Transverse colon (tissue), 4 donors: ENCODE results near the gene GTF3C4. TPM values are rescaled to one million over a fixed set of nuclear protein-coding genes. Genes with fewer than 3 reads are reported as not detected.

Experiments
- DNase-seq: peaks from one replicate; pipeline ENCODE4 v3.0.0-alpha.2; 2019
- H3K27ac ChIP-seq, 4 donors: fragments of 200-600 bp; sonication (generic); 2 replicates each; pipeline ENCODE4 v1.5.1; 2016 to 2018; ENCODE audit warnings: inconsistent platforms in 4 of 4
- H3K27me3 ChIP-seq: fragments of 200-600 bp; sonication (generic); 2 replicates; pipeline ENCODE4 v1.5.1; 2017; ENCODE audit warnings: inconsistent platforms
- H3K36me3 ChIP-seq, 4 donors: fragments of 200-600 bp; sonication (generic); 2 replicates each; pipeline ENCODE4 v1.5.1; 2017 to 2019; ENCODE audit warnings: inconsistent platforms in 4 of 4
- H3K4me1 ChIP-seq, 4 donors: fragments of 200-600 bp; sonication (generic); 2 replicates each; pipeline ENCODE4 v1.5.1; 2017 to 2020; ENCODE audit warnings: inconsistent platforms in 4 of 4
- H3K4me3 ChIP-seq, 4 donors: fragments of 200-600 bp; sonication (generic); 1 replicate in 1 of 4; 2 replicates in 3 of 4; pipeline versions ENCODE4 v1.5.1 to v1.6.1; 2017 to 2019; ENCODE audit warnings: inconsistent platforms in 4 of 4
- H3K9me3 ChIP-seq, 2 donors: fragments of 200-600 bp; sonication (generic); 2 replicates each; pipeline ENCODE4 v1.5.1; 2017 to 2019; ENCODE audit warnings: inconsistent platforms in 2 of 2
- EP300 ChIP-seq: sonication (generic); formaldehyde crosslinking; IDR thresholded peaks from one replicate; pipeline ENCODE4 v1.6.1; 2017; ENCODE audit warnings: antibody characterized with exemption, low read depth
- POLR2A ChIP-seq: fragments of 450-650 bp; IDR thresholded peaks from one replicate; pipeline ENCODE4 v1.6.1; 2016; ENCODE audit warnings: antibody characterized with exemption, mild to moderate bottlenecking, moderate library complexity
- POLR2AphosphoS5 ChIP-seq, 3 donors: sonication (generic); formaldehyde crosslinking; IDR thresholded peaks; one replicate each; pipeline ENCODE4 v1.6.1; 2016; ENCODE audit warnings: antibody characterized with exemption in 3 of 3
- WGBS, 2 donors: methylation state at CpG; one replicate each; pipeline ENCODE4 v1.1.5; 2018; ENCODE audit warnings: low coverage in 1 of 2; 5-methylcytosine and 5-hydroxymethylcytosine counted together
- in situ Hi-C, 4 donors: fragments of 200-750 bp; cut with MboI; loops; one replicate each; pipeline versions ENCODE4 v1.15.0 to v1.15.1; 2017; ENCODE audit warnings: low sequenced_read_pairs in 3 of 4, low pct_ligation_motif_present in 1 of 4, low pct_unique_long_range_greater_than_20kb in 1 of 4
- intact Hi-C: fragments of 100-400 bp; cut with DNase I; formaldehyde crosslinking; loops from one replicate; pipeline ENCODE4 v1.15.1; 2023; ENCODE audit warnings: low total_unique reads
- total RNA-seq, 4 donors: library from RNA; depleted of rRNA; stranded (reverse); fragments of >200 nt; gene quantifications; one replicate each; pipeline ENCODE4 v1.1.0, GENCODE V29; 2016
- TF ChIP-seq, protein P1 (sequence below), 5 experiments: fragments of 200-600 bp in 3 of 5; fragments of 450-650 bp in 2 of 5; sonication (generic) in 3 of 5; IDR thresholded peaks; 1 replicate in 2 of 5; 2 replicates in 3 of 5; pipeline ENCODE4 v1.5.1; 2016 to 2017; ENCODE audit warnings: antibody characterized with exemption in 5 of 5, inconsistent platforms in 3 of 5, mild to moderate bottlenecking in 2 of 5, moderate library complexity in 1 of 5

GTF3C4 gene
- total RNA-seq, 4 donors from 2014 or later = 4.0 to 12.3 (median 8.8) TPM

DNA sequence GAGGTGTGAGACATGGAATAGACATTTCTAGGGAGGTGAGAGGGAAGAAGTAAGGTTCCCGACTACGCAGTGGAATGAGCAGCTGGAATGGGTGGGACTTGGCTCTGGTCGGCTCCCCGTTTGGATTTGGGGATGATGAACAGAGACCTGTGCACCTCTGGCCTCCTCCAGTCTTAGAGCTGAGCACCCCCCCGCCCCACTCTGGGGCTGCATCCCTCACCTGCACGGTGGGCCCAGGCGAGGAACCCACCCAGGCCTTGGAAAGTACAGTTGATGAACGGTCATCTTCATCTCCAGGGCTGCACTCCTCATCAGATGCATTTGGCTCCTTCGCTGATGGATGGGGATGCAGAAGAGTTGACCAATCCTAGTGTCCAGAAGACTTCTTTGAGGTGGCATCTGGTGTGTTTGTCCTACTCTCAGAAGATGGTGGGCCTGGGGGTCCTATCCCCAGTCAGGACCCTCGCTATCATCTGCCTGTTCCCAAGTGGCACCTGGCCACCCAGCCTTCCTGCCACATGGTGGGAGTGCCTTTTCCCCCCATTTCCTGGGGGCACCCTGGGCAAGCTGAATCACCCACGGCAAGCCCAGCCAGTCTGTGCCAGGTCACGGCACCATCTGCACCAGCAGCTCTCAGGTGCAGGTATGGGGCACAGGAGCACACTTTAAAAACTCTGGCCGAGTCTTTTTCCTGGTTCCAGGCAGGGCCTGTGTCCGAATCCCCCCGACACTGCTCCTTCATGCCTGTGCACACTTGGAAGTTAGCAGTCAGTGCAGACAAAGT, 70.5 kb downstream of the GTF3C4 start:
- Histone ChIP-seq H3K27ac (no peak overlapping the region), H3K4me1 (peaks cover 0 to 7% (median 1%) of the 10 kb centered on the region in 4 donors), H3K27me3 (peaks cover 50% of the 10 kb centered on the region), H3K4me3 (no peak overlapping the region), H3K9me3 (no peaks in the 10 kb centered on the region), H3K36me3 (no peaks in the 10 kb centered on the region)
- intact Hi-C loops = no loop called here
- WGBS, 2 donors = 88% methylated on average over 12 of the region's 15 CpGs; no CpG with 5 or more reads in 1 of the 2 donors
- in situ Hi-C loops = no loop called here
- TF ChIP-seq POLR2AphosphoS5 (IDR thresholded peaks at IDR 0.05) (no peak), EP300 (no peak), POLR2A (no peak)
- TF ChIP-seq, protein P1, sequence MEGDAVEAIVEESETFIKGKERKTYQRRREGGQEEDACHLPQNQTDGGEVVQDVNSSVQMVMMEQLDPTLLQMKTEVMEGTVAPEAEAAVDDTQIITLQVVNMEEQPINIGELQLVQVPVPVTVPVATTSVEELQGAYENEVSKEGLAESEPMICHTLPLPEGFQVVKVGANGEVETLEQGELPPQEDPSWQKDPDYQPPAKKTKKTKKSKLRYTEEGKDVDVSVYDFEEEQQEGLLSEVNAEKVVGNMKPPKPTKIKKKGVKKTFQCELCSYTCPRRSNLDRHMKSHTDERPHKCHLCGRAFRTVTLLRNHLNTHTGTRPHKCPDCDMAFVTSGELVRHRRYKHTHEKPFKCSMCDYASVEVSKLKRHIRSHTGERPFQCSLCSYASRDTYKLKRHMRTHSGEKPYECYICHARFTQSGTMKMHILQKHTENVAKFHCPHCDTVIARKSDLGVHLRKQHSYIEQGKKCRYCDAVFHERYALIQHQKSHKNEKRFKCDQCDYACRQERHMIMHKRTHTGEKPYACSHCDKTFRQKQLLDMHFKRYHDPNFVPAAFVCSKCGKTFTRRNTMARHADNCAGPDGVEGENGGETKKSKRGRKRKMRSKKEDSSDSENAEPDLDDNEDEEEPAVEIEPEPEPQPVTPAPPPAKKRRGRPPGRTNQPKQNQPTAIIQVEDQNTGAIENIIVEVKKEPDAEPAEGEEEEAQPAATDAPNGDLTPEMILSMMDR (IDR thresholded peaks at IDR 0.05) = no peak
- no peak for DNase-seq

DNA sequence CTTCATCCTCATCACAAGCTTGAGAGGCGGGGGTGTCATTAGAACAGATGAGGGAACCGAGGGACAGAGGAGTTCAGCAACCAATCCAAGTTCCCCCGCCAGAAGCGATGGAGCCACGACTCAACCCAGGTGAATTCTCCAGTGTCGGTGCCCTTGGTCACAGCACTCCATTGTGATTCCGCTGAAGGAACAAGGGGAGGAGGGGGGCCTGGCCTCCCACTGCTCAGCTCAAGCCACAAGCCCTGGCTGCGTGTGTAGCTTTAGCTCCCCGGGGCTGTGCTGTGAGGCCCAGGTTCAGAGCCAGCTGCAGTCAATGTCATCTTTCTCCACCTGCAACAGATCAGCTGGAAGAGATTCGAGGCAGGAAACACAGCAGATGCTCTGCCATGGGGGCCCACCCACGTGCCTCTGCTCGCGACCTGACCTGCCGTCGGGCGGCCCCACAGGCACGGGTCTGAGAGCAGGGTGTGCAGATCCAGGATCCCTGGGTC, 72.6 kb downstream of the GTF3C4 start:
- 59 to 100% methylated on average over 1 to 17 of the region's 17 CpGs for WGBS, 2 donors
- no peak for DNase-seq
- no peaks in the 10 kb centered on the region for H3K36me3 ChIP-seq
- in situ Hi-C loops (no loop called here), intact Hi-C loops (no loop called here)
- TF ChIP-seq EP300 (no peak), POLR2AphosphoS5 (IDR thresholded peaks at IDR 0.05) (no peak), POLR2A (no peak)
- TF ChIP-seq, protein P1 (IDR thresholded peaks at IDR 0.05) = no peak
- no peak overlapping the region for H3K4me3 ChIP-seq
- H3K27ac ChIP-seq = no peak overlapping the region
- H3K4me1 ChIP-seq = peaks cover 0 to 7% (median 1%) of the 10 kb centered on the region in 4 donors
- H3K27me3 ChIP-seq = peaks cover 58% of the 10 kb centered on the region
- no peaks in the 10 kb centered on the region for H3K9me3 ChIP-seq

DNA sequence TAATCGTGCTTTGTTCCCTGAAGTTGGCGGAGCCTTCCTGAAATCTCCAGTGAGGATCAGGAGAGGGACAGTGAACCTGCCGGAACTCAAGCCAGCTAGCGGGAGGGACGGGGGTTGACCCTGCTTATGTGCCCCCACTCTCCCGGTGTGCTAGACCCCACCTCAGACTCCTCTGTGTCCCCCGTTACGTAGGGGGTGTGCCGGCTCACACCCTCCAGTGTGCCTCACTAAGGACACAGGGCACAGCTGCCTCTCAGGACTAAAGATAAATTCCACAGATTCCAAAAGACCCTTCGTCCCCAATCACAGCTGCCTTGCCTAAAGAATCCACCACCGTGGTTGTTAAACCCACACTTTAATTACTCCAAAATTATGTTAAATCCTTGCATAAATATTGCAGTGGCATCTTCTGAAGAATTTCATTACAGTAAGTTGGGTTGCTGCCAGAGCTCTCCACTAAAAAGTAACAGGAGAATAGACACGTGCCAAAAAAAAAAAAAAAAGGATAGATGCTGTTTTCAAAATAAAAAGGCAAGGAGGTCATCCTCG, 73.7 kb downstream of the GTF3C4 start:
- DNase-seq = no peak
- TF ChIP-seq POLR2AphosphoS5 (IDR thresholded peaks at IDR 0.05) (no peak), EP300 (no peak), POLR2A (no peak)
- TF ChIP-seq, protein P1 (IDR thresholded peaks at IDR 0.05) = no peak
- Histone ChIP-seq H3K4me1 (peaks cover 0 to 7% (median 1%) of the 10 kb centered on the region in 4 donors), H3K4me3 (no peak overlapping the region), H3K9me3 (no peaks in the 10 kb centered on the region), H3K27ac (no peak overlapping the region), H3K27me3 (peaks cover 58% of the 10 kb centered on the region), H3K36me3 (no peaks in the 10 kb centered on the region)
- intact Hi-C loops = no loop called here
- WGBS, 2 donors = 25 to 40% methylated on average over 2 to 13 of the region's 13 CpGs
- in situ Hi-C loops = no loop called here

Other genes starting within 250 kb of the GTF3C4 start
- gene BARHL1, start 87.9 kb upstream of the GTF3C4 start, total RNA-seq = not detected
- 10 to 100 TPM in 2 of 4 donors, 1 to 10 TPM in 2; 6.1 to 30.1 (median 9.8) TPM for gene DDX31, start 481 bp upstream of the GTF3C4 start, total RNA-seq
- gene AK8, start 207.8 kb downstream of the GTF3C4 start, total RNA-seq = 1 to 10 TPM in 1 of 4 donors, under 1 TPM in 1, not detected in 2; 0.27 to 1.3 TPM
- gene SPACA9, start 208.4 kb downstream of the GTF3C4 start, total RNA-seq = 1 to 10 TPM in 3 of 4 donors, under 1 TPM in 1; 1.00 to 9.0 (median 1.7) TPM